ENCODE results near the gene AP1G2.

Gene AP1G2

DNA sequence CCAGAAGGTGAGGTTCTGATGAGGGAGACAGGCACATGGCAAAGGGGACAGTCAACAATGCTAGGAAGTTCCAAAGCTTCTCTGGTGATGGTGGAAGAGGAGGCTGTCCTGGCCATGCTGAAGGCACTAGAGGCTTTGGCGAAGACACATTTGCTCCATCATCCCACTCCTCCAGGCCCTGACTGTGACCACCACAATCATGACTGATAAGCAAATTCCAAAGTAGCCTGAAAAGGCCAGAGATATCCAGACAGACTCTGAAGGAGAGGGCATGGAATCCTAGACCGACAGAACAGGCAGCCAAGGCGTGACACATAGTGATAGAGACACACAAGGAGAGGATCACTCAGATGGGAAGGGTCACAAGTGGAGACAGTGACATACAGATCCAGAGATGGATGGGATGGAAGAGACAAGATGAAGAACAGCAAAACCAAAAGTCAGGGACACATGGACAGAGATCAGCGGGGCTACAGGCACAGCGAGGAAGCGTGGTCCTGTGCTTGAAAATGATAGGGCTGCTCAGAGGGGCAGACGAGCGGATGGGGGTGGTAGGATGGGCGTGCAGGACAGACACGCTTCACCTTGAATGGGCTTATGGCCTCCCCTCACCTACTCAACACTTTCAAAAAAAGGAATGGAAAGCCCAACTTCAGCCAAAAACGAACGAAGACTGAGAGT lies 17.3 kb downstream of the AP1G2 start:
- TF ChIP-seq, protein P1, sequence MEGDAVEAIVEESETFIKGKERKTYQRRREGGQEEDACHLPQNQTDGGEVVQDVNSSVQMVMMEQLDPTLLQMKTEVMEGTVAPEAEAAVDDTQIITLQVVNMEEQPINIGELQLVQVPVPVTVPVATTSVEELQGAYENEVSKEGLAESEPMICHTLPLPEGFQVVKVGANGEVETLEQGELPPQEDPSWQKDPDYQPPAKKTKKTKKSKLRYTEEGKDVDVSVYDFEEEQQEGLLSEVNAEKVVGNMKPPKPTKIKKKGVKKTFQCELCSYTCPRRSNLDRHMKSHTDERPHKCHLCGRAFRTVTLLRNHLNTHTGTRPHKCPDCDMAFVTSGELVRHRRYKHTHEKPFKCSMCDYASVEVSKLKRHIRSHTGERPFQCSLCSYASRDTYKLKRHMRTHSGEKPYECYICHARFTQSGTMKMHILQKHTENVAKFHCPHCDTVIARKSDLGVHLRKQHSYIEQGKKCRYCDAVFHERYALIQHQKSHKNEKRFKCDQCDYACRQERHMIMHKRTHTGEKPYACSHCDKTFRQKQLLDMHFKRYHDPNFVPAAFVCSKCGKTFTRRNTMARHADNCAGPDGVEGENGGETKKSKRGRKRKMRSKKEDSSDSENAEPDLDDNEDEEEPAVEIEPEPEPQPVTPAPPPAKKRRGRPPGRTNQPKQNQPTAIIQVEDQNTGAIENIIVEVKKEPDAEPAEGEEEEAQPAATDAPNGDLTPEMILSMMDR (IDR thresholded peaks at IDR 0.05; ENCODE audit: control insufficient read depth, insufficient read depth, low read depth, low read length, missing control alignments), result no peak
- DNase-seq (ENCODE audit: low read depth), result no peak
- peak overlapping the region; percentile 58 for H3K4me3 ChIP-seq (ENCODE audit: control insufficient read depth, low read depth, low read length)

DNA sequence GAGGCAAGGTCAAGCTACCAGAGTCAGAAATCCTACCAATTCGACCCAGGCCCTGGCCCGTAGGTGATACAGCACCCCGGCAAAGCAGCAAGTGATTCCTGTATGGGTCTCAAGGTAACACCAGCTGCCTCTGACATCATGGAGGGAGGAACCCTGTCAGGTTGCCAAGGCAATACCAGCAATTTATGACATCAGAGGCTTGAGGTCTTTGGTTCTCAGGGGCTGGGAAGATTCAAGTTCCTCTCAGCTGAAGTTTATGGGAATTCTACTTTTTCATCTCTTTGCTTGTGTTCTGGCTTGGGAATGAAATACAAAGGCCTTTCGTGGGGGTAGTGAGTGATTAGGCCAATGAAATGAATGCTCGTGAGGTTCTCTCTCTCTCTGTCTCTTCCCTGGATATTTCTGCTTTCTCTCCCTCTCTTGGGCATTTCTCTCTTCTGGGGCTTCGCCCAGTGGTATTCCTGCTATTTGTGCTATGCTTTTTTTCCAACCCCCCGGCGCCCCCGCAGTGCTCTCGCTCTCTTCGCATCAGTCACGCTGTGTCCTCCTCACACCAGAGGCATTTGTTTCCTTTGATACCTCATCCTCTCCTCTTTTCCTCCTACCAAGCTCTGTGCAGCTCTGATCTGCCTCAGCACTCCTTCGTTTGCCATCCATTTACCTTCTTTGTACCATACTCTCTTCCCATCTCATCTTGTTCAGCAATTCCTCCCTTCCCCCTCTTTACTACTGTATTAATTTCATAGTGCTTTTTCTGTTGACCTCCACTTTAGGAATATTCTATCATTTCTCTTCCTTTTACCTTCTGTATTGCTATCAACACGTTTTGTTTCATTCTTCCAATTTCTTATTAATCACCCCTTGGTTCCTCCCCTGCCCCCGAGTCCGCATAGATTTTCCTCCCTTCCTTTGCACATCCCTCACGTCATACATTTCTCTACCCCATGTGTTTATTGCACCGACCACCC lies 19.0 kb downstream of the AP1G2 start:
- H3K4me3 ChIP-seq (ENCODE audit: control insufficient read depth, low read depth, low read length), result no peak overlapping the region
- TF ChIP-seq, protein P1 (IDR thresholded peaks at IDR 0.05; ENCODE audit: control insufficient read depth, insufficient read depth, low read depth, low read length, missing control alignments), result no peak
- no peak for DNase-seq (ENCODE audit: low read depth)

GRCh38 chr14:23547924-23548323 lies 19.7 kb downstream of the AP1G2 start:
- no peak overlapping the region for H3K4me3 ChIP-seq (ENCODE audit: control insufficient read depth, low read depth, low read length)
- DNase-seq (ENCODE audit: low read depth), result no peak
- TF ChIP-seq, protein P1 (IDR thresholded peaks at IDR 0.05; ENCODE audit: control insufficient read depth, insufficient read depth, low read depth, low read length, missing control alignments), result no peak

- TF ChIP-seq, protein P1 (IDR thresholded peaks at IDR 0.05; ENCODE audit: control insufficient read depth, insufficient read depth, low read depth, low read length, missing control alignments), result no peak
- H3K4me3 ChIP-seq (ENCODE audit: control insufficient read depth, low read depth, low read length), result no peak overlapping the region
- no peak for DNase-seq (ENCODE audit: low read depth)
These were observed 21.0 kb downstream of the AP1G2 start for GRCh38 chr14:23546450-23547035.

DNA sequence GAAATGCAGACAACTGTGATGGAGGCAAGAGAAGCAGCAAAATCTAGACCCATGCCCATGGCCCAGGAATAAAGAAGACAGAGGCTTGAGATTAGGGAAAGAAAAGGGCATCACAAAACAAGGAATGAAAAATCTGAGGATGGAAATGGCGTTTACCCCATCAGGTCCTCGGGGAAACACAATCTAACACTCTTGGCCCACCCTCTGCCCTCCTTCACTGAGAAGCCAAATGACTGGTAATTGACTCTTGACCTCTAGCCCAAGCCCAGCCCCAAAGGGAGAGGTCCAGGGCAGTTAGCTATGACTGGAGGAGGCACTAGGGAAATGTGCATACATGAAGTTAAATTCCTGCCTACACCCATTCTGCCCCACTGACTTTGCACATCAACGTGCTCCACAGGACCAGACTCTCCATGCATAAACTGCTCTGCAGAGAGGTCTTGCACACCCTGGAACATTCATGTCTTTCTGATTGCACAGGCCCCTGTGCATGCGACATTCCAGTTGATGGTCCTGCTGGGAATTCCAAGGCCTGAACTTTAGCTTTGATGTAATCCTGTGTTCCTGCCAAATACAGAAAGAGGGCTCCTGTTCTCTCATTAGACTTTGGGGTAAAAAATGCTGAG lies 21.7 kb downstream of the AP1G2 start:
- TF ChIP-seq, protein P1 (IDR thresholded peaks at IDR 0.05; ENCODE audit: control insufficient read depth, insufficient read depth, low read depth, low read length, missing control alignments), result no peak
- H3K4me3 ChIP-seq (ENCODE audit: control insufficient read depth, low read depth, low read length), result no peak overlapping the region
- no peak for DNase-seq (ENCODE audit: low read depth)
